GM18505 (cell line): ENCODE measurements around the gene SPPL3.
"Not testable (repeated sequence)": the region's sequence is repeated elsewhere in the genome, so short reads cannot be mapped to it uniquely, and the experiment has no call there.

ENCODE experiments used
- ATAC-seq: cut with Tn5 transposase; IDR thresholded peaks from one replicate; pipeline ENCODE4 v1.9.1; 2021; ENCODE audit not compliant: unreplicated experiment
- POLR2A ChIP-seq: IDR thresholded peaks from 4 replicates; pipeline ENCODE4 v1.6.1; 2011; ENCODE audit warnings: borderline replicate concordance; ENCODE audit not compliant: insufficient read depth, insufficient read length; ENCODE audit errors: extremely low read depth

Gene SPPL3

GRCh38 chr12:120904197-120904773 lies at the start of gene SPPL3:
Gene SPPL3 (minus strand): TSS chr12:120904358. CDS start chr12:120903867, 491 bp downstream.
- peak; percentile 73 for TF ChIP-seq POLR2A
- peak; percentile 72 for ATAC-seq

- ATAC-seq, result no peak
- no peak for TF ChIP-seq POLR2A
These were observed 46.6 kb upstream of the SPPL3 start for GRCh38 chr12:120950807-120951206.

GRCh38 chr12:120950260-120950799 lies 46.2 kb upstream of the SPPL3 start:
- ATAC-seq, result not testable (repeated sequence)

- ATAC-seq, result not testable (repeated sequence)
These were observed 41.4 kb upstream of the SPPL3 start for GRCh38 chr12:120945516-120945915.

GRCh38 chr12:120944645-120945217 lies 40.6 kb upstream of the SPPL3 start:
- no peak for TF ChIP-seq POLR2A
- ATAC-seq, result no peak

GRCh38 chr12:120943482-120943881 lies 39.3 kb upstream of the SPPL3 start:
- TF ChIP-seq POLR2A, result no peak
- ATAC-seq, result no peak

- ATAC-seq, result no peak
- no peak for TF ChIP-seq POLR2A
These were observed 37.8 kb upstream of the SPPL3 start for GRCh38 chr12:120941846-120942405.

- TF ChIP-seq POLR2A, result no peak
- ATAC-seq, result no peak
These were observed 37.3 kb upstream of the SPPL3 start for GRCh38 chr12:120941412-120941811.

GRCh38 chr12:120940799-120941198 lies 36.6 kb upstream of the SPPL3 start:
- no peak for ATAC-seq
- no peak for TF ChIP-seq POLR2A

GRCh38 chr12:120940006-120940405 lies 35.8 kb upstream of the SPPL3 start:
- ATAC-seq, result no peak

GRCh38 chr12:120939523-120939922 lies 35.4 kb upstream of the SPPL3 start:
- no peak for ATAC-seq
- no peak for TF ChIP-seq POLR2A

More at GRCh38 chr12:120940006-120940405, 35.8 kb upstream of the SPPL3 start:
- TF ChIP-seq POLR2A, result no peak

- ATAC-seq, result no peak
- TF ChIP-seq POLR2A, result no peak
These were observed 34.3 kb upstream of the SPPL3 start for GRCh38 chr12:120938496-120938895.

- TF ChIP-seq POLR2A, result no peak
- no peak for ATAC-seq
These were observed 32.0 kb upstream of the SPPL3 start for GRCh38 chr12:120936197-120936596.

GRCh38 chr12:120933786-120934185 lies 29.6 kb upstream of the SPPL3 start:
- TF ChIP-seq POLR2A, result no peak
- ATAC-seq, result no peak
